ENCODE data around the gene NMB. TPM values are rescaled to one million over a fixed set of nuclear protein-coding genes. Genes with fewer than 3 reads are reported as not detected.

NMB gene
- total and polyA plus RNA-seq, 2 of the 13 experiments (the other 11 are each of a cell fraction or from before 2014, with no cell fraction given) = 10.4 to 25.4 TPM

DNA sequence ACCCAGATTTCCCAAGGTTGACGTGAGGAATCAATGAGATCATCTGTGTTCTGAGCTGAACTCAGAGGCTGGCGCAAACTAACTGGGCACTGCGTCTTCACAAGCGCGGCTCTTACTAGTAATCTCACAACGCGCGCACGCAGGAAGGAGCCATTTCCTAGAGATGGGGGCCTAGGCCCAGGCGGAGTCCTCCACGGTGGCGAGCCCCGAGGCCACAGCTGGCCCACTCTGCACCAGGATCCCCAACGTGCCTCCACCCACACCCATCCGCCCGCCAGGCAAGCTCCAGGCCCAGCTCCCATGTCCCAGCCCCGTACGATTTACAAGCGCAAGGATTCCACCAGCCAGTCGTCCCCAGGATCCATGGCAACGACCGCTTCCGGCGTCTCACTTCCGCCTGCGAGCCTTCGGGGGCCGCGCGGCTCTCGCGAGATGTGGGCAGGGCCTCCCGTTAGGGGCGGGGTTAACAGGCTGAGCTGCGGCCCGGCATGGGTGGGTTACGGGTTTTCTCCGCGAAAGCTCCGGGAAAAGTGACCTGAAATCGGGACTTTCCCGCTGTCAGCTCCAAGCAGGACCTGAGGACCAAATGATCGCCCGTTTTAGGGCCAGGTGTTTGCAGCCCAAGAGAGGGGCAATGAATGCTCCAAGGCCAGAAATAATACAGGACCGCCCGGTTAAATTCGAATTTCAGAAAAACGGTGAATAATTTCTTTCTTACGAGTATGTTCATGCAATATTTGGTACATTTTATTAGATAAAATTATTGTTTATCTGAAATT is 3.9 kb downstream of the NMB start, which contains the start of gene WDR73 (continued):
- TF ChIP-seq, protein P1, sequence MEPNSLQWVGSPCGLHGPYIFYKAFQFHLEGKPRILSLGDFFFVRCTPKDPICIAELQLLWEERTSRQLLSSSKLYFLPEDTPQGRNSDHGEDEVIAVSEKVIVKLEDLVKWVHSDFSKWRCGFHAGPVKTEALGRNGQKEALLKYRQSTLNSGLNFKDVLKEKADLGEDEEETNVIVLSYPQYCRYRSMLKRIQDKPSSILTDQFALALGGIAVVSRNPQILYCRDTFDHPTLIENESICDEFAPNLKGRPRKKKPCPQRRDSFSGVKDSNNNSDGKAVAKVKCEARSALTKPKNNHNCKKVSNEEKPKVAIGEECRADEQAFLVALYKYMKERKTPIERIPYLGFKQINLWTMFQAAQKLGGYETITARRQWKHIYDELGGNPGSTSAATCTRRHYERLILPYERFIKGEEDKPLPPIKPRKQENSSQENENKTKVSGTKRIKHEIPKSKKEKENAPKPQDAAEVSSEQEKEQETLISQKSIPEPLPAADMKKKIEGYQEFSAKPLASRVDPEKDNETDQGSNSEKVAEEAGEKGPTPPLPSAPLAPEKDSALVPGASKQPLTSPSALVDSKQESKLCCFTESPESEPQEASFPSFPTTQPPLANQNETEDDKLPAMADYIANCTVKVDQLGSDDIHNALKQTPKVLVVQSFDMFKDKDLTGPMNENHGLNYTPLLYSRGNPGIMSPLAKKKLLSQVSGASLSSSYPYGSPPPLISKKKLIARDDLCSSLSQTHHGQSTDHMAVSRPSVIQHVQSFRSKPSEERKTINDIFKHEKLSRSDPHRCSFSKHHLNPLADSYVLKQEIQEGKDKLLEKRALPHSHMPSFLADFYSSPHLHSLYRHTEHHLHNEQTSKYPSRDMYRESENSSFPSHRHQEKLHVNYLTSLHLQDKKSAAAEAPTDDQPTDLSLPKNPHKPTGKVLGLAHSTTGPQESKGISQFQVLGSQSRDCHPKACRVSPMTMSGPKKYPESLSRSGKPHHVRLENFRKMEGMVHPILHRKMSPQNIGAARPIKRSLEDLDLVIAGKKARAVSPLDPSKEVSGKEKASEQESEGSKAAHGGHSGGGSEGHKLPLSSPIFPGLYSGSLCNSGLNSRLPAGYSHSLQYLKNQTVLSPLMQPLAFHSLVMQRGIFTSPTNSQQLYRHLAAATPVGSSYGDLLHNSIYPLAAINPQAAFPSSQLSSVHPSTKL (CRISPR knock-in tag; IDR thresholded peaks at IDR 0.05) = peak; percentile 33; the same call in 1 of the 2 replicates
- TF ChIP-seq, protein P2, sequence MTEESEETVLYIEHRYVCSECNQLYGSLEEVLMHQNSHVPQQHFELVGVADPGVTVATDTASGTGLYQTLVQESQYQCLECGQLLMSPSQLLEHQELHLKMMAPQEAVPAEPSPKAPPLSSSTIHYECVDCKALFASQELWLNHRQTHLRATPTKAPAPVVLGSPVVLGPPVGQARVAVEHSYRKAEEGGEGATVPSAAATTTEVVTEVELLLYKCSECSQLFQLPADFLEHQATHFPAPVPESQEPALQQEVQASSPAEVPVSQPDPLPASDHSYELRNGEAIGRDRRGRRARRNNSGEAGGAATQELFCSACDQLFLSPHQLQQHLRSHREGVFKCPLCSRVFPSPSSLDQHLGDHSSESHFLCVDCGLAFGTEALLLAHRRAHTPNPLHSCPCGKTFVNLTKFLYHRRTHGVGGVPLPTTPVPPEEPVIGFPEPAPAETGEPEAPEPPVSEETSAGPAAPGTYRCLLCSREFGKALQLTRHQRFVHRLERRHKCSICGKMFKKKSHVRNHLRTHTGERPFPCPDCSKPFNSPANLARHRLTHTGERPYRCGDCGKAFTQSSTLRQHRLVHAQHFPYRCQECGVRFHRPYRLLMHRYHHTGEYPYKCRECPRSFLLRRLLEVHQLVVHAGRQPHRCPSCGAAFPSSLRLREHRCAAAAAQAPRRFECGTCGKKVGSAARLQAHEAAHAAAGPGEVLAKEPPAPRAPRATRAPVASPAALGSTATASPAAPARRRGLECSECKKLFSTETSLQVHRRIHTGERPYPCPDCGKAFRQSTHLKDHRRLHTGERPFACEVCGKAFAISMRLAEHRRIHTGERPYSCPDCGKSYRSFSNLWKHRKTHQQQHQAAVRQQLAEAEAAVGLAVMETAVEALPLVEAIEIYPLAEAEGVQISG (CRISPR knock-in tag; IDR thresholded peaks at IDR 0.05) = peak; percentile 66
- TF ChIP-seq, protein P3, sequence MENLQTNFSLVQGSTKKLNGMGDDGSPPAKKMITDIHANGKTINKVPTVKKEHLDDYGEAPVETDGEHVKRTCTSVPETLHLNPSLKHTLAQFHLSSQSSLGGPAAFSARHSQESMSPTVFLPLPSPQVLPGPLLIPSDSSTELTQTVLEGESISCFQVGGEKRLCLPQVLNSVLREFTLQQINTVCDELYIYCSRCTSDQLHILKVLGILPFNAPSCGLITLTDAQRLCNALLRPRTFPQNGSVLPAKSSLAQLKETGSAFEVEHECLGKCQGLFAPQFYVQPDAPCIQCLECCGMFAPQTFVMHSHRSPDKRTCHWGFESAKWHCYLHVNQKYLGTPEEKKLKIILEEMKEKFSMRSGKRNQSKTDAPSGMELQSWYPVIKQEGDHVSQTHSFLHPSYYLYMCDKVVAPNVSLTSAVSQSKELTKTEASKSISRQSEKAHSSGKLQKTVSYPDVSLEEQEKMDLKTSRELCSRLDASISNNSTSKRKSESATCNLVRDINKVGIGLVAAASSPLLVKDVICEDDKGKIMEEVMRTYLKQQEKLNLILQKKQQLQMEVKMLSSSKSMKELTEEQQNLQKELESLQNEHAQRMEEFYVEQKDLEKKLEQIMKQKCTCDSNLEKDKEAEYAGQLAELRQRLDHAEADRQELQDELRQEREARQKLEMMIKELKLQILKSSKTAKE (CRISPR knock-in tag; IDR thresholded peaks at IDR 0.05; ENCODE audit: borderline replicate concordance) = no peak
- TF ChIP-seq ZNF772 (CRISPR knock-in tag; IDR thresholded peaks at IDR 0.05) (peak; percentile 89), KLF6 (CRISPR knock-in tag; IDR thresholded peaks at IDR 0.05) (peak; percentile 63; the same call in 1 of the 2 replicates), ZFP62 (CRISPR knock-in tag; IDR thresholded peaks at IDR 0.05) (no peak), ZNF205 (CRISPR knock-in tag; IDR thresholded peaks at IDR 0.05) (0 out of 2 replicates have a peak, but pooled peaks have one; percentile 25), HDAC2 (CRISPR knock-in tag; IDR thresholded peaks at IDR 0.05) (peak; percentile 61; the same call in 1 of the 2 replicates), KLF16 (CRISPR knock-in tag; IDR thresholded peaks at IDR 0.05) (peak in 1 of 2 experiments; percentile 82; a peak in 1 of 4 replicates), ATF7 (IDR thresholded peaks at IDR 0.05) (no peak), ATF7 (CRISPR knock-in tag; IDR thresholded peaks at IDR 0.05) (no peak), RFX1 (IDR thresholded peaks at IDR 0.05) (peak; percentile 91), PHF8 (CRISPR knock-in tag; IDR thresholded peaks at IDR 0.05) (peak; percentile 86), ZNF543 (CRISPR knock-in tag; IDR thresholded peaks at IDR 0.05) (peak; percentile 20; the same call in 1 of the 2 replicates)
- TF ChIP-seq, protein P4, sequence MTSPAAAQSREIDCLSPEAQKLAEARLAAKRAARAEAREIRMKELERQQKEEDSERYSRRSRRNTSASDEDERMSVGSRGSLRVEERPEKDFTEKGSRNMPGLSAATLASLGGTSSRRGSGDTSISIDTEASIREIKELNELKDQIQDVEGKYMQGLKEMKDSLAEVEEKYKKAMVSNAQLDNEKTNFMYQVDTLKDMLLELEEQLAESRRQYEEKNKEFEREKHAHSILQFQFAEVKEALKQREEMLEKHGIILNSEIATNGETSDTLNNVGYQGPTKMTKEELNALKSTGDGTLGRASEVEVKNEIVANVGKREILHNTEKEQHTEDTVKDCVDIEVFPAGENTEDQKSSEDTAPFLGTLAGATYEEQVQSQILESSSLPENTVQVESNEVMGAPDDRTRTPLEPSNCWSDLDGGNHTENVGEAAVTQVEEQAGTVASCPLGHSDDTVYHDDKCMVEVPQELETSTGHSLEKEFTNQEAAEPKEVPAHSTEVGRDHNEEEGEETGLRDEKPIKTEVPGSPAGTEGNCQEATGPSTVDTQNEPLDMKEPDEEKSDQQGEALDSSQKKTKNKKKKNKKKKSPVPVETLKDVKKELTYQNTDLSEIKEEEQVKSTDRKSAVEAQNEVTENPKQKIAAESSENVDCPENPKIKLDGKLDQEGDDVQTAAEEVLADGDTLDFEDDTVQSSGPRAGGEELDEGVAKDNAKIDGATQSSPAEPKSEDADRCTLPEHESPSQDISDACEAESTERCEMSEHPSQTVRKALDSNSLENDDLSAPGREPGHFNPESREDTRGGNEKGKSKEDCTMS (CRISPR knock-in tag; conservative IDR thresholded peaks at IDR 0.05) = no peak
- TF ChIP-seq, protein P5, sequence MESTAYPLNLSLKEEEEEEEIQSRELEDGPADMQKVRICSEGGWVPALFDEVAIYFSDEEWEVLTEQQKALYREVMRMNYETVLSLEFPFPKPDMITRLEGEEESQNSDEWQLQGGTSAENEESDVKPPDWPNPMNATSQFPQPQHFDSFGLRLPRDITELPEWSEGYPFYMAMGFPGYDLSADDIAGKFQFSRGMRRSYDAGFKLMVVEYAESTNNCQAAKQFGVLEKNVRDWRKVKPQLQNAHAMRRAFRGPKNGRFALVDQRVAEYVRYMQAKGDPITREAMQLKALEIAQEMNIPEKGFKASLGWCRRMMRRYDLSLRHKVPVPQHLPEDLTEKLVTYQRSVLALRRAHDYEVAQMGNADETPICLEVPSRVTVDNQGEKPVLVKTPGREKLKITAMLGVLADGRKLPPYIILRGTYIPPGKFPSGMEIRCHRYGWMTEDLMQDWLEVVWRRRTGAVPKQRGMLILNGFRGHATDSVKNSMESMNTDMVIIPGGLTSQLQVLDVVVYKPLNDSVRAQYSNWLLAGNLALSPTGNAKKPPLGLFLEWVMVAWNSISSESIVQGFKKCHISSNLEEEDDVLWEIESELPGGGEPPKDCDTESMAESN (CRISPR knock-in tag; conservative IDR thresholded peaks at IDR 0.05) = 0 out of 2 replicates have a peak, but pooled peaks have one; percentile 70
